GM12878 (cell line): ENCODE measurements around the gene PPP2R5C. TPM values are rescaled to one million over a fixed set of nuclear protein-coding genes. Genes with fewer than 3 reads are reported as not detected.

Experiments used
- ATAC-seq: fragments of 200-7000 bp; cut with Tn5 transposase; 3 replicates; pipeline ENCODE4 v1.9.1; 2020; ENCODE audit warnings: mild to moderate bottlenecking, moderate library complexity
- BruUV-seq: library from RNA; stranded (reverse); fragments of 400-500 nt; replicated peaks from 2 replicates; lab custom pipeline; 2021; lab: Mats Ljungman, UMichigan
- CTCF ChIA-PET: fragments of 300-600 bp; sonication (Branson Sonifier 250); formaldehyde crosslinking; extraction: SDS; loops from one replicate; lab custom pipeline; 2021; ENCODE audit warnings: inconsistent platforms; lab: Yijun Ruan, JAX
- POLR2A ChIA-PET: fragments of 350-600 bp; formaldehyde crosslinking; extraction: SDS; loops from one replicate; lab custom pipeline; 2021; ENCODE audit warnings: inconsistent platforms; lab: Charles Lee
- RAD21 ChIA-PET: fragments of 300-600 bp; sonication (Branson Sonifier 250); formaldehyde crosslinking; loops from one replicate; lab custom pipeline; 2023; ENCODE audit warnings: antibody characterized with exemption; ENCODE audit not compliant: unreplicated experiment; lab: Charles Lee
- SMC1A ChIA-PET: fragments of 300-600 bp; sonication (Branson Sonifier 250); formaldehyde crosslinking; loops from one replicate; lab custom pipeline; 2023; ENCODE audit not compliant: unreplicated experiment, uncharacterized antibody; lab: Charles Lee
- DNase-seq: peaks from one replicate; pipeline ENCODE4 v3.0.0-alpha.2; 2011; ENCODE audit warnings: low read depth, low spot score
- FAIRE-seq: peaks from 3 replicates; lab custom pipeline; 2011; peaks lifted over from hg19 to GRCh38; lab: Jason Lieb, UNC
- H2AFZ ChIP-seq: 2 replicates; pipeline ENCODE4 v1.6.0; 2011; ENCODE audit warnings: low read depth, low read length, control low read depth; ENCODE audit not compliant: control insufficient read depth
- H3K27ac ChIP-seq: 2 replicates; pipeline ENCODE4 v1.5.1; 2011; ENCODE audit warnings: control low read depth; ENCODE audit not compliant: control insufficient read depth, insufficient read depth
- H3K27me3 ChIP-seq, 2 experiments: replicated peaks in 1 of 2; 2 replicates each; pipeline versions ENCODE4 v1.6.0 to v1.6.1; 2011; ENCODE audit warnings: low read length in 1 of 2; ENCODE audit not compliant: control insufficient read depth in 2 of 2, insufficient read depth in 2 of 2
- H3K36me3 ChIP-seq, 2 experiments: 2 replicates each; pipeline ENCODE4 v1.5.1; 2011; ENCODE audit warnings: low read length in 1 of 2; ENCODE audit not compliant: control insufficient read depth in 2 of 2, insufficient read depth in 2 of 2
- H3K4me1 ChIP-seq: 2 replicates; pipeline ENCODE4 v1.6.1; 2011; ENCODE audit warnings: mild to moderate bottlenecking, low read length, moderate library complexity, mixed read lengths; ENCODE audit not compliant: control insufficient read depth, insufficient read depth
- H3K4me2 ChIP-seq: 2 replicates; pipeline ENCODE4 v1.6.0; 2011; ENCODE audit warnings: control low read depth; ENCODE audit not compliant: control insufficient read depth, insufficient read depth
- H3K4me3 ChIP-seq: fragments of 200-600 bp; sonication (generic); 2 replicates; pipeline ENCODE4 v1.5.1; 2016
- H3K79me2 ChIP-seq: 2 replicates; pipeline ENCODE4 v1.6.0; 2011; ENCODE audit warnings: low read length; ENCODE audit not compliant: control insufficient read depth, insufficient read depth
- H3K9ac ChIP-seq: 2 replicates; pipeline ENCODE4 v1.8.0; 2011; ENCODE audit warnings: low read length, control low read depth, mixed read lengths; ENCODE audit not compliant: control insufficient read depth, insufficient read depth
- H3K9me3 ChIP-seq: replicated peaks from 3 replicates; pipeline ENCODE4 v1.5.1; 2011; ENCODE audit warnings: mild to moderate bottlenecking, low read length; ENCODE audit not compliant: control insufficient read depth, insufficient read depth
- H4K20me1 ChIP-seq: 2 replicates; pipeline ENCODE4 v1.6.0; 2011; ENCODE audit not compliant: control insufficient read depth, insufficient read depth
- CREB1 ChIP-seq: IDR thresholded peaks from 2 replicates; pipeline ENCODE4 v1.6.1; 2012; ENCODE audit warnings: low read depth, mild to moderate bottlenecking, inconsistent platforms
- FOXK2 ChIP-seq: fragments of 450-650 bp; IDR thresholded peaks from 2 replicates; pipeline ENCODE4 v1.6.1; 2017; ENCODE audit warnings: mild to moderate bottlenecking, moderate library complexity
- JUND ChIP-seq: IDR thresholded peaks from 2 replicates; pipeline ENCODE4 v1.6.1; 2012; ENCODE audit warnings: low read depth, mild to moderate bottlenecking, low read length, improper control_type of control experiment, moderate library complexity
- MEF2A ChIP-seq: IDR thresholded peaks from 2 replicates; pipeline ENCODE4 v1.6.1; 2011; ENCODE audit warnings: low read depth, mild to moderate bottlenecking, low read length, moderate library complexity; ENCODE audit not compliant: insufficient read depth
- MXI1 ChIP-seq: fragments of 150-350 bp; IDR thresholded peaks from 2 replicates; pipeline ENCODE4 v1.6.1; 2011; ENCODE audit warnings: low read depth, mild to moderate bottlenecking, inconsistent platforms, low read length, improper control_type of control experiment
- NR2C1 ChIP-seq: fragments of 450-650 bp; IDR thresholded peaks from 2 replicates; pipeline ENCODE4 v1.6.1; 2017; ENCODE audit warnings: antibody characterized with exemption, mild to moderate bottlenecking, moderate library complexity
- RAD21 ChIP-seq: IDR thresholded peaks from 2 replicates; pipeline ENCODE4 v1.6.1; 2011; ENCODE audit warnings: mild to moderate bottlenecking, low read depth, low read length, moderate library complexity; ENCODE audit not compliant: insufficient read depth
- RFX5 ChIP-seq: IDR thresholded peaks from 2 replicates; pipeline ENCODE4 v1.6.1; 2011; ENCODE audit warnings: low read depth, low read length, improper control_type of control experiment
- SMAD1 ChIP-seq: fragments of 450-650 bp; IDR thresholded peaks from 2 replicates; pipeline ENCODE4 v1.6.1; 2018; ENCODE audit warnings: mild to moderate bottlenecking, low read depth; ENCODE audit not compliant: partially characterized antibody
- STAT1 ChIP-seq: fragments of 450-650 bp; conservative IDR thresholded peaks from 2 replicates; pipeline ENCODE4 v1.6.1; 2014; ENCODE audit warnings: antibody characterized with exemption, mild to moderate bottlenecking
- SUZ12 ChIP-seq: fragments of 200-600 bp; sonication (generic); IDR thresholded peaks from one replicate; pipeline ENCODE4 v1.6.1; 2018; ENCODE audit warnings: antibody characterized with exemption, mild to moderate bottlenecking; ENCODE audit not compliant: unreplicated experiment
- TCF12 ChIP-seq: IDR thresholded peaks from 2 replicates; pipeline ENCODE4 v1.6.1; 2011; ENCODE audit warnings: low read depth, mild to moderate bottlenecking, low read length
- YY1 ChIP-seq: IDR thresholded peaks from 2 replicates; pipeline ENCODE4 v1.6.1; 2011; ENCODE audit warnings: low read depth, mild to moderate bottlenecking, low read length
- ZNF217 ChIP-seq: fragments of 450-650 bp; IDR thresholded peaks from 2 replicates; pipeline ENCODE4 v1.6.1; 2017; ENCODE audit warnings: antibody characterized with exemption, mild to moderate bottlenecking
- ZNF24 ChIP-seq: fragments of 450-650 bp; IDR thresholded peaks from 2 replicates; pipeline ENCODE4 v1.6.1; 2017; ENCODE audit warnings: antibody characterized with exemption, mild to moderate bottlenecking
- WGBS: methylation state at CpG from one replicate; pipeline ENCODE4 v1.1.6; 2016; ENCODE audit warnings: low lambda C conversion rate; ENCODE audit not compliant: insufficient replicate concordance, insufficient coverage; ENCODE audit errors: missing lambda C conversion rate; 5-methylcytosine and 5-hydroxymethylcytosine counted together
- in situ Hi-C: fragments of 300-500 bp; cut with MboI; formaldehyde crosslinking; loops from 9 replicates; pipeline ENCODE4 v1.14.3; 2018; ENCODE audit warnings: mixed read lengths
- intact Hi-C: fragments of 100-400 bp; cut with micrococcal nuclease; formaldehyde crosslinking; loops from one replicate; pipeline ENCODE4 v1.14.2; 2022; ENCODE audit not compliant: unreplicated experiment
- polyA plus RNA-seq, 11 experiments: library from polyadenylated mRNA; depleted of rRNA in 4 of 11; unstranded in 6 of 11; stranded (reverse) in 5 of 11; fragments of >200 nt; fragmentation: Nextera tagmentation in 4 of 11; fragmentation: Illumina TruSeq in 1 of 11; extraction: Ambion mirVana in 4 of 11; extraction: Trizol in 1 of 11; gene quantifications; 1 replicate in 1 of 11; 2 replicates in 10 of 11; pipeline versions ENCODE4 v1.2.1 to v1.2.3, GENCODE V29; 2011 to 2016; ENCODE audit warnings: inconsistent platforms in 2 of 11, missing spikeins in 2 of 11, low read depth in 1 of 11
- total RNA-seq, 4 experiments: library from RNA; depleted of rRNA in 3 of 4; stranded (reverse); fragments of >200 nt in 3 of 4; fragmentation: Illumina TruSeq in 1 of 4; extraction: Trizol in 1 of 4; gene quantifications; 2 replicates each; pipeline versions ENCODE4 v1.2.1 to v1.2.3, GENCODE V29; 2013 to 2021
- TF ChIP-seq, protein P1 (sequence below): fragments of 450-650 bp; IDR thresholded peaks from 2 replicates; pipeline ENCODE4 v1.6.1; 2014; ENCODE audit warnings: mild to moderate bottlenecking
- TF ChIP-seq, protein P2 (sequence below): fragments of 450-650 bp; IDR thresholded peaks from 2 replicates; pipeline ENCODE4 v1.6.1; 2017; ENCODE audit warnings: borderline replicate concordance
- TF ChIP-seq, protein P3 (sequence below), 3 experiments: IDR thresholded peaks in 2 of 3; conservative IDR thresholded peaks in 1 of 3; 2 replicates each; pipeline ENCODE4 v1.5.1; 2011; ENCODE audit warnings: low read depth in 3 of 3, low read length in 3 of 3, mild to moderate bottlenecking in 3 of 3, control low read depth in 2 of 3, moderate library complexity in 2 of 3, inconsistent platforms in 1 of 3, mixed read lengths in 1 of 3; ENCODE audit not compliant: control insufficient read depth in 2 of 3, insufficient read depth in 1 of 3; ENCODE audit errors: extremely low read depth in 1 of 3

Gene PPP2R5C
- total and polyA plus RNA-seq, 10 of the 15 experiments (the other 5 are each of a cell fraction or from before 2014, with no cell fraction given) = 106 to 199 (median 144) TPM

DNA sequence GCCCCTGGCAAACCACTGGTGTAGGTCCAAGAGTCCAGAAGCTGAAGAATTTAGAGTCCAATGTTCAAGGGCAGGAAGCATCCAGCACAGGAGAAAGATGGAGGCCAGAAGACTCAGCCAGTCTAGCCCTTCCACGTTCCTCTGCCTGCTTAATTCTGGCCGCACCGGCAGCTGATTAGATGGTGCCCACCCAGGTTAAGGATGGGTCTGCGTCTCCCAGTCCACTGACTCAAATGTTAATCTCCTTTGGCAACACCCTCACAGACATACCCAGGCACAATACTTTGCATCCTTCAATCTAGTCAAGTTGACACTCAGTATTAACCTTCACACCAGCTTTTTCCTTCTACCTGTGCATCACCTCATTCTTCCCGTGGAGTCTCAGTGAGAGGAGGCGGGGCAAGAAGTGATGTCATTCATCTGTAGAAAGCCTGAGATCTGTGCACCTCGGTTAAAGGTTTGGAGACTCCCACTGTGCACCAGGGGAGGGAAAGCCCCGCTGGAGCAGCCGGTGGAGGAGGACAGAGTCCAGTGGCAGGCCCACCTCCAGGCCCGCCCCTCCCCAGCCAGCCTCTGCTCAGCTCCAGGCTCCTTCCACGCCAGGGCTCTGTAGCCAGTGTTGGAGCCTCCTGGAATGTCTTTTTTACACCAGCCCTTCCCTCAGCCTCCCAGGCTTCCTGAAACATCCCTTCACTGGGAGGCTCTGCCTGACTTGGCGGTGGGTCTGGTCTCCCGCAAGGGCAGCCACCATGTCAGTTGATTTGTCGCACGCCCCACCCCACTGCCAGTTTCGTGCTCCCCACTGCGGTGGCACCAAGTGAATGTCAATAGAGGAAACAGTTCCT, 122.8 kb downstream of the PPP2R5C start (continued):
- TF ChIP-seq, protein P1, sequence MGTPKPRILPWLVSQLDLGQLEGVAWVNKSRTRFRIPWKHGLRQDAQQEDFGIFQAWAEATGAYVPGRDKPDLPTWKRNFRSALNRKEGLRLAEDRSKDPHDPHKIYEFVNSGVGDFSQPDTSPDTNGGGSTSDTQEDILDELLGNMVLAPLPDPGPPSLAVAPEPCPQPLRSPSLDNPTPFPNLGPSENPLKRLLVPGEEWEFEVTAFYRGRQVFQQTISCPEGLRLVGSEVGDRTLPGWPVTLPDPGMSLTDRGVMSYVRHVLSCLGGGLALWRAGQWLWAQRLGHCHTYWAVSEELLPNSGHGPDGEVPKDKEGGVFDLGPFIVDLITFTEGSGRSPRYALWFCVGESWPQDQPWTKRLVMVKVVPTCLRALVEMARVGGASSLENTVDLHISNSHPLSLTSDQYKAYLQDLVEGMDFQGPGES = no peak
- no peak for TF ChIP-seq MXI1
- no peak for TF ChIP-seq CREB1
- TF ChIP-seq FOXK2 = no peak
- no peak for TF ChIP-seq NR2C1

DNA sequence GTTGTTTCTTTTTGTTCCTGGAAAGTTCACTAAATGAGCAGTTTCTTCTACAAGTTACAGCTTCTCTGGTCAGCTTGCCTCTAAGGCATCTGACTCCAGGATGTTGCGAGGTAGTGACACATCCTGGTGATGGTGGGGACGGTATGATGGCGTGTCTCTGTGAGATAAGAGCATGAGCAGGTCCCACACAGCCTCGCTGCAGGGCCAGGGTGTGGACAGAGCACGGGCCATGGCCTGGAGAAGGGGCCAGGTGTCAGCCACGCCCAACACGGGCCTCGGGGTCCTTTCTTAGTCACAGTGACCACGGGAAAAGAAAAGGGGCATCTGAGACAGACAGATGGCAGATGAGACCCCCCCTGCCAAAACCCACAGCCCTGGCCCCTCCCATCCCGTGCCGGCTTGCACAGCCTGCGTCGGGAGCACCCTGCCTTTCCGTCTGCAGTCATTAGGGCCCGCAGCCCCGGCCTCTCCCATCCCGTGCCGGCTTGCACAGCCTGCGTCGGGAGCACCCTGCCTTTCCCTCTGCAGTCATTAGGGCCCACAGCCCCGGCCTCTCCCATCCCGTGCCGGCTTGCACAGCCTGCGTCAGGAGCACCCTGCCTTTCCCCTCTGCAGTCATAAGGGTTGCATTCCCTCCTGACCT, 123.5 kb downstream of the PPP2R5C start:
- BruUV-seq = no TSS peak
- CTCF ChIA-PET = no interaction called here
- TF ChIP-seq, protein P2, sequence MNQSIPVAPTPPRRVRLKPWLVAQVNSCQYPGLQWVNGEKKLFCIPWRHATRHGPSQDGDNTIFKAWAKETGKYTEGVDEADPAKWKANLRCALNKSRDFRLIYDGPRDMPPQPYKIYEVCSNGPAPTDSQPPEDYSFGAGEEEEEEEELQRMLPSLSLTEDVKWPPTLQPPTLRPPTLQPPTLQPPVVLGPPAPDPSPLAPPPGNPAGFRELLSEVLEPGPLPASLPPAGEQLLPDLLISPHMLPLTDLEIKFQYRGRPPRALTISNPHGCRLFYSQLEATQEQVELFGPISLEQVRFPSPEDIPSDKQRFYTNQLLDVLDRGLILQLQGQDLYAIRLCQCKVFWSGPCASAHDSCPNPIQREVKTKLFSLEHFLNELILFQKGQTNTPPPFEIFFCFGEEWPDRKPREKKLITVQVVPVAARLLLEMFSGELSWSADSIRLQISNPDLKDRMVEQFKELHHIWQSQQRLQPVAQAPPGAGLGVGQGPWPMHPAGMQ = no peak
- no peak for TF ChIP-seq ZNF217
- no peak for TF ChIP-seq RAD21
- TF ChIP-seq MEF2A = no peak
- no peak for TF ChIP-seq JUND
- no peak for TF ChIP-seq RFX5
- TF ChIP-seq YY1 = no peak
- TF ChIP-seq SUZ12 = no peak
- no peak for TF ChIP-seq SMAD1
- no peak for TF ChIP-seq TCF12
- TF ChIP-seq, protein P3, sequence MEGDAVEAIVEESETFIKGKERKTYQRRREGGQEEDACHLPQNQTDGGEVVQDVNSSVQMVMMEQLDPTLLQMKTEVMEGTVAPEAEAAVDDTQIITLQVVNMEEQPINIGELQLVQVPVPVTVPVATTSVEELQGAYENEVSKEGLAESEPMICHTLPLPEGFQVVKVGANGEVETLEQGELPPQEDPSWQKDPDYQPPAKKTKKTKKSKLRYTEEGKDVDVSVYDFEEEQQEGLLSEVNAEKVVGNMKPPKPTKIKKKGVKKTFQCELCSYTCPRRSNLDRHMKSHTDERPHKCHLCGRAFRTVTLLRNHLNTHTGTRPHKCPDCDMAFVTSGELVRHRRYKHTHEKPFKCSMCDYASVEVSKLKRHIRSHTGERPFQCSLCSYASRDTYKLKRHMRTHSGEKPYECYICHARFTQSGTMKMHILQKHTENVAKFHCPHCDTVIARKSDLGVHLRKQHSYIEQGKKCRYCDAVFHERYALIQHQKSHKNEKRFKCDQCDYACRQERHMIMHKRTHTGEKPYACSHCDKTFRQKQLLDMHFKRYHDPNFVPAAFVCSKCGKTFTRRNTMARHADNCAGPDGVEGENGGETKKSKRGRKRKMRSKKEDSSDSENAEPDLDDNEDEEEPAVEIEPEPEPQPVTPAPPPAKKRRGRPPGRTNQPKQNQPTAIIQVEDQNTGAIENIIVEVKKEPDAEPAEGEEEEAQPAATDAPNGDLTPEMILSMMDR (IDR thresholded peaks at IDR 0.05 in 2 of 3, conservative IDR thresholded peaks at IDR 0.05 in 1 of 3; ENCODE audit: control insufficient read depth in 2 of 3, extremely low read depth in 1 of 3, insufficient read depth in 1 of 3, low read depth in 3 of 3, low read length in 3 of 3) = no peak
- no peak for TF ChIP-seq STAT1
- no peak for TF ChIP-seq ZNF24

More for the DNA sequence above, 123.5 kb downstream of the PPP2R5C start:
- Histone ChIP-seq H4K20me1 (no peaks in the 10 kb centered on the region; the same call in 1 of the 2 replicates), H2AFZ (no peak overlapping the region), H3K27ac (no peak overlapping the region), H3K4me3 (no peak overlapping the region), H3K9me3 (no peaks in the 10 kb centered on the region; the same call in 2 of the 3 replicates), H3K9ac (no peak overlapping the region), H3K79me2 (peaks cover 4% of the 10 kb centered on the region), H3K36me3 (peaks cover 28% of the 10 kb centered on the region in 2 experiments), H3K4me2 (no peak overlapping the region), H3K27me3 (no peaks in the 10 kb centered on the region), H3K4me1 (no peaks in the 10 kb centered on the region; the same call in 1 of the 2 replicates)
- FAIRE-seq = no peak
- 98% methylated on average over 24 of the region's 24 CpGs for WGBS
- SMC1A ChIA-PET = no interaction called here
- in situ Hi-C loops (no loop called here), intact Hi-C loops (no loop called here)
- POLR2A ChIA-PET = no interaction called here
- RAD21 ChIA-PET = no interaction called here
- no peak for DNase-seq
- no peak for ATAC-seq
